Loucy (cell line): Measurements from ENCODE around the gene PSME2.
A peak's percentile ranks its signal among the peaks of the same experiment; 100 is the strongest.

Experiments used
- H2AFZ ChIP-seq: fragments of 200-600 bp; sonication (generic); 2 replicates; pipeline ENCODE4 v1.6.0; 2016; ENCODE audit warnings: antibody characterized with exemption, mild to moderate bottlenecking, low read length, moderate library complexity
- H3F3A ChIP-seq: fragments of 200-600 bp; 2 replicates; pipeline ENCODE4 v1.6.0; 2016; ENCODE audit warnings: antibody characterized with exemption, low read depth, mild to moderate bottlenecking
- H3K27me3 ChIP-seq: fragments of 200-600 bp; sonication (generic); 2 replicates; pipeline ENCODE4 v1.6.1; 2014; ENCODE audit warnings: low read length, mild to moderate bottlenecking; ENCODE audit not compliant: insufficient read depth, poor library complexity, severe bottlenecking
- H3K36me3 ChIP-seq: fragments of 200-600 bp; sonication (generic); 2 replicates; pipeline ENCODE4 v1.6.1; 2016; ENCODE audit warnings: low read length; ENCODE audit not compliant: insufficient read depth
- H3K4me1 ChIP-seq: fragments of 200-600 bp; sonication (generic); 2 replicates; pipeline ENCODE4 v1.5.1; 2014; ENCODE audit warnings: low read length, mild to moderate bottlenecking; ENCODE audit not compliant: insufficient read depth, poor library complexity, severe bottlenecking
- H3K4me2 ChIP-seq: fragments of 200-600 bp; sonication (generic); 2 replicates; pipeline ENCODE4 v1.6.0; 2014; ENCODE audit warnings: antibody characterized with exemption, low read length, low read depth, mild to moderate bottlenecking; ENCODE audit not compliant: poor library complexity, severe bottlenecking
- H3K4me3 ChIP-seq: fragments of 200-600 bp; sonication (generic); 2 replicates; pipeline ENCODE4 v1.5.1; 2014; ENCODE audit warnings: low read length, mild to moderate bottlenecking, mixed read lengths; ENCODE audit not compliant: poor library complexity, severe bottlenecking
- H3K79me2 ChIP-seq: fragments of 200-600 bp; sonication (generic); 2 replicates; pipeline ENCODE4 v1.6.1; 2014; ENCODE audit warnings: low read length; ENCODE audit not compliant: insufficient read depth
- H3K9ac ChIP-seq: fragments of 200-600 bp; sonication (generic); 2 replicates; pipeline ENCODE4 v1.6.0; 2014; ENCODE audit warnings: mild to moderate bottlenecking, low read depth, low read length, moderate library complexity; ENCODE audit not compliant: poor library complexity, severe bottlenecking
- H3K9me2 ChIP-seq: fragments of 200-600 bp; sonication (generic); replicated peaks from 2 replicates; pipeline ENCODE4 v1.6.1; 2016; ENCODE audit warnings: low read depth, low read length, mixed read lengths
- H3K9me3 ChIP-seq: fragments of 200-600 bp; sonication (generic); 2 replicates; pipeline ENCODE4 v1.6.1; 2014; ENCODE audit warnings: mild to moderate bottlenecking, antibody characterized with exemption, low read length, low read depth; ENCODE audit not compliant: insufficient read depth
- H4K20me1 ChIP-seq: fragments of 200-600 bp; sonication (generic); 2 replicates; pipeline ENCODE4 v1.6.0; 2014; ENCODE audit warnings: antibody characterized with exemption, low read length, mild to moderate bottlenecking; ENCODE audit not compliant: insufficient read depth, poor library complexity, severe bottlenecking
- EZH2phosphoT487 ChIP-seq: fragments of 200-600 bp; IDR thresholded peaks from 2 replicates; pipeline ENCODE4 v1.6.1; 2018; ENCODE audit warnings: antibody characterized with exemption, mild to moderate bottlenecking, moderate library complexity, borderline replicate concordance
- TF ChIP-seq, protein P1 (sequence below): fragments of 200-600 bp; sonication (generic); conservative IDR thresholded peaks from 2 replicates; pipeline ENCODE4 v1.5.1; 2014; ENCODE audit warnings: mild to moderate bottlenecking, antibody characterized with exemption, low read length

Gene PSME2

DNA sequence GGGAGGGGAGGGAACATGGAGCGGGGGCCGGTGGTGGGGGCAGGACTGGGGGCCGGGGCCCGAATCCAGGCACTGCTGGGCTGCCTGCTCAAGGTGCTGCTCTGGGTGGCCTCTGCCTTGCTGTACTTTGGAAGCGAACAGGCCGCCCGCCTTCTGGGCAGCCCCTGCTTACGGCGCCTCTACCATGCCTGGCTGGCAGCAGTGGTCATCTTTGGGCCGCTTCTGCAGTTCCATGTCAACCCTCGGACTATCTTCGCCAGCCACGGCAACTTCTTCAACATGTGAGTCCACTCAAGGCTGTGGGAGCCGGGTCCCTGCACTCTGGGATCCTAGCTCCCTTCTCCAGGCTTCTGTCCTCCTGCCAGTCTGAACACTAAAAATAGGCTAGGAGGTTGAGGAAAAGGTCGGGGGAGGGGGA is 14.9 kb downstream of the PSME2 start:
- Histone ChIP-seq H3K36me3 (no peaks in the 10 kb centered on the region), H3K9me2 (no peaks in the 10 kb centered on the region), H2AFZ (no peak overlapping the region), H3K79me2 (peaks cover 6% of the 10 kb centered on the region), H3K9me3 (no peaks in the 10 kb centered on the region), H4K20me1 (peaks cover 3% of the 10 kb centered on the region), H3K4me1 (peaks cover 27% of the 10 kb centered on the region), H3K27me3 (no peaks in the 10 kb centered on the region), H3K9ac (no peak overlapping the region), H3F3A (no peaks in the 10 kb centered on the region), H3K4me3 (no peak overlapping the region), H3K4me2 (no peak overlapping the region)
- no peak for TF ChIP-seq EZH2phosphoT487

GRCh38 chr14:24130717-24131548 is 15.5 kb downstream of the PSME2 start:
- peak overlapping the region; percentile 12 for H3K4me2 ChIP-seq
- TF ChIP-seq, protein P1, sequence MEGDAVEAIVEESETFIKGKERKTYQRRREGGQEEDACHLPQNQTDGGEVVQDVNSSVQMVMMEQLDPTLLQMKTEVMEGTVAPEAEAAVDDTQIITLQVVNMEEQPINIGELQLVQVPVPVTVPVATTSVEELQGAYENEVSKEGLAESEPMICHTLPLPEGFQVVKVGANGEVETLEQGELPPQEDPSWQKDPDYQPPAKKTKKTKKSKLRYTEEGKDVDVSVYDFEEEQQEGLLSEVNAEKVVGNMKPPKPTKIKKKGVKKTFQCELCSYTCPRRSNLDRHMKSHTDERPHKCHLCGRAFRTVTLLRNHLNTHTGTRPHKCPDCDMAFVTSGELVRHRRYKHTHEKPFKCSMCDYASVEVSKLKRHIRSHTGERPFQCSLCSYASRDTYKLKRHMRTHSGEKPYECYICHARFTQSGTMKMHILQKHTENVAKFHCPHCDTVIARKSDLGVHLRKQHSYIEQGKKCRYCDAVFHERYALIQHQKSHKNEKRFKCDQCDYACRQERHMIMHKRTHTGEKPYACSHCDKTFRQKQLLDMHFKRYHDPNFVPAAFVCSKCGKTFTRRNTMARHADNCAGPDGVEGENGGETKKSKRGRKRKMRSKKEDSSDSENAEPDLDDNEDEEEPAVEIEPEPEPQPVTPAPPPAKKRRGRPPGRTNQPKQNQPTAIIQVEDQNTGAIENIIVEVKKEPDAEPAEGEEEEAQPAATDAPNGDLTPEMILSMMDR = no peak
- no peak for TF ChIP-seq EZH2phosphoT487

GRCh38 chr14:24130380-24130716 is 16.1 kb downstream of the PSME2 start, which contains the start of gene FITM1:
Gene FITM1 (plus strand): TSS chr14:24130659. CDS start chr14:24131564, 905 bp downstream.
- peak within 1 kb of the TSS; percentile 17 for H3K9ac ChIP-seq
- H3K9me2 ChIP-seq = no peaks in the 10 kb centered on the region
- H3K27me3 ChIP-seq = no peaks in the 10 kb centered on the region
- H3F3A ChIP-seq = no peaks in the 10 kb centered on the region
- peak within 1 kb of the TSS; percentile 12 for H3K4me2 ChIP-seq
- TF ChIP-seq, protein P1 = no peak
- no peak for TF ChIP-seq EZH2phosphoT487
- H3K9me3 ChIP-seq = no peaks in the 10 kb centered on the region
- no peak within 1 kb of the TSS for H3K4me3 ChIP-seq
- H3K79me2 ChIP-seq = no peaks in the 10 kb centered on the region
- H3K4me1 ChIP-seq = peaks cover 19% of the 10 kb centered on the region
- H4K20me1 ChIP-seq = no peaks in the 10 kb centered on the region
- no peak within 1 kb of the TSS for H2AFZ ChIP-seq
- no peaks in the 10 kb centered on the region for H3K36me3 ChIP-seq

More at GRCh38 chr14:24130717-24131548, 15.5 kb downstream of the PSME2 start:
- no peak overlapping the region for H3K4me3 ChIP-seq
- H3K9me3 ChIP-seq = no peaks in the 10 kb centered on the region
- H3F3A ChIP-seq = no peaks in the 10 kb centered on the region
- no peaks in the 10 kb centered on the region for H4K20me1 ChIP-seq
- peak overlapping the region; percentile 17 for H3K9ac ChIP-seq
- no peaks in the 10 kb centered on the region for H3K9me2 ChIP-seq
- H2AFZ ChIP-seq = no peak overlapping the region
- peaks cover 22% of the 10 kb centered on the region for H3K4me1 ChIP-seq
- H3K36me3 ChIP-seq = no peaks in the 10 kb centered on the region
- H3K27me3 ChIP-seq = no peaks in the 10 kb centered on the region
- H3K79me2 ChIP-seq = no peaks in the 10 kb centered on the region
